ENCODE measurements around the gene REG4.
"Not testable (repeated sequence)": the region's sequence is repeated elsewhere in the genome, so short reads cannot be mapped to it uniquely, and the experiment has no call there.

The REG4 gene

GRCh38 chr1:119829625-119830024 is 18.4 kb upstream of the REG4 start:
- no peaks in the 10 kb centered on the region for H3K4me1 ChIP-seq (ENCODE audit: control insufficient read depth, insufficient read depth, low read length)
- no peaks in the 10 kb centered on the region for H3K27me3 ChIP-seq (ENCODE audit: control insufficient read depth, insufficient read depth, low read length)
- H3K9ac ChIP-seq (ENCODE audit: low read length) = no peak overlapping the region
- H3K9me3 ChIP-seq (ENCODE audit: control insufficient read depth, insufficient read depth, low read depth, low read length) = no peaks in the 10 kb centered on the region
- no peak overlapping the region for H3K27ac ChIP-seq (ENCODE audit: low read depth, low read length)
- H3K4me3 ChIP-seq (ENCODE audit: low read depth, low read length) = no peak overlapping the region
- H3K36me3 ChIP-seq (ENCODE audit: control insufficient read depth, insufficient read depth, low read length) = no peaks in the 10 kb centered on the region

GRCh38 chr1:119829006-119829405 is 17.7 kb upstream of the REG4 start:
- not testable (repeated sequence) for H3K9me3 ChIP-seq (ENCODE audit: control insufficient read depth, insufficient read depth, low read depth, low read length); H3K27me3 ChIP-seq (ENCODE audit: control insufficient read depth, insufficient read depth, low read length); H3K36me3 ChIP-seq (ENCODE audit: control insufficient read depth, insufficient read depth, low read length); H3K4me3 ChIP-seq (ENCODE audit: low read depth, low read length); H3K27ac ChIP-seq (ENCODE audit: low read depth, low read length); H3K9ac ChIP-seq (ENCODE audit: low read length); H3K4me1 ChIP-seq (ENCODE audit: control insufficient read depth, insufficient read depth, low read length)

GRCh38 chr1:119828266-119828665 is 17.0 kb upstream of the REG4 start:
- no peaks in the 10 kb centered on the region for H3K9me3 ChIP-seq (ENCODE audit: control insufficient read depth, insufficient read depth, low read depth, low read length)
- no peaks in the 10 kb centered on the region for H3K36me3 ChIP-seq (ENCODE audit: control insufficient read depth, insufficient read depth, low read length)
- H3K4me1 ChIP-seq (ENCODE audit: control insufficient read depth, insufficient read depth, low read length) = no peaks in the 10 kb centered on the region
- H3K4me3 ChIP-seq (ENCODE audit: low read depth, low read length) = no peak overlapping the region
- no peak overlapping the region for H3K9ac ChIP-seq (ENCODE audit: low read length)
- H3K27ac ChIP-seq (ENCODE audit: low read depth, low read length) = no peak overlapping the region
- no peaks in the 10 kb centered on the region for H3K27me3 ChIP-seq (ENCODE audit: control insufficient read depth, insufficient read depth, low read length)

GRCh38 chr1:119827010-119827409 is 15.8 kb upstream of the REG4 start:
- H3K4me3 ChIP-seq (ENCODE audit: low read depth, low read length) = no peak overlapping the region
- H3K9ac ChIP-seq (ENCODE audit: low read length) = no peak overlapping the region
- 0 out of 2 replicates have a peak, but pooled peaks cover 1% of the 10 kb centered on the region for H3K27me3 ChIP-seq (ENCODE audit: control insufficient read depth, insufficient read depth, low read length)
- H3K36me3 ChIP-seq (ENCODE audit: control insufficient read depth, insufficient read depth, low read length) = no peaks in the 10 kb centered on the region
- no peak overlapping the region for H3K27ac ChIP-seq (ENCODE audit: low read depth, low read length)
- no peaks in the 10 kb centered on the region for H3K9me3 ChIP-seq (ENCODE audit: control insufficient read depth, insufficient read depth, low read depth, low read length)
- no peaks in the 10 kb centered on the region for H3K4me1 ChIP-seq (ENCODE audit: control insufficient read depth, insufficient read depth, low read length)

GRCh38 chr1:119822406-119822805 is 11.1 kb upstream of the REG4 start:
- Histone ChIP-seq H3K9me3 (ENCODE audit: control insufficient read depth, insufficient read depth, low read depth, low read length) (no peaks in the 10 kb centered on the region), H3K9ac (ENCODE audit: low read length) (no peak overlapping the region), H3K4me1 (ENCODE audit: control insufficient read depth, insufficient read depth, low read length) (no peaks in the 10 kb centered on the region), H3K36me3 (ENCODE audit: control insufficient read depth, insufficient read depth, low read length) (no peaks in the 10 kb centered on the region), H3K27me3 (ENCODE audit: control insufficient read depth, insufficient read depth, low read length) (0 out of 2 replicates have a peak, but pooled peaks cover 4% of the 10 kb centered on the region), H3K27ac (ENCODE audit: low read depth, low read length) (no peak overlapping the region), H3K4me3 (ENCODE audit: low read depth, low read length) (no peak overlapping the region)

- Histone ChIP-seq H3K27ac (ENCODE audit: low read depth, low read length) (no peak overlapping the region), H3K27me3 (ENCODE audit: control insufficient read depth, insufficient read depth, low read length) (0 out of 2 replicates have a peak, but pooled peaks cover 4% of the 10 kb centered on the region), H3K4me3 (ENCODE audit: low read depth, low read length) (no peak overlapping the region), H3K9ac (ENCODE audit: low read length) (no peak overlapping the region), H3K4me1 (ENCODE audit: control insufficient read depth, insufficient read depth, low read length) (no peaks in the 10 kb centered on the region), H3K9me3 (ENCODE audit: control insufficient read depth, insufficient read depth, low read depth, low read length) (no peaks in the 10 kb centered on the region), H3K36me3 (ENCODE audit: control insufficient read depth, insufficient read depth, low read length) (no peaks in the 10 kb centered on the region)
Measured at GRCh38 chr1:119818181-119818580, 6.9 kb upstream of the REG4 start.

- Histone ChIP-seq H3K27ac (ENCODE audit: low read depth, low read length) (no peak overlapping the region), H3K9me3 (ENCODE audit: control insufficient read depth, insufficient read depth, low read depth, low read length) (no peaks in the 10 kb centered on the region), H3K27me3 (ENCODE audit: control insufficient read depth, insufficient read depth, low read length) (no peaks in the 10 kb centered on the region), H3K36me3 (ENCODE audit: control insufficient read depth, insufficient read depth, low read length) (no peaks in the 10 kb centered on the region), H3K9ac (ENCODE audit: low read length) (no peak overlapping the region), H3K4me3 (ENCODE audit: low read depth, low read length) (no peak overlapping the region), H3K4me1 (ENCODE audit: control insufficient read depth, insufficient read depth, low read length) (no peaks in the 10 kb centered on the region)
Measured at GRCh38 chr1:119816407-119816806, 5.1 kb upstream of the REG4 start.

GRCh38 chr1:119815928-119816327 is 4.7 kb upstream of the REG4 start:
- Histone ChIP-seq H3K4me1 (ENCODE audit: control insufficient read depth, insufficient read depth, low read length) (no peaks in the 10 kb centered on the region), H3K9me3 (ENCODE audit: control insufficient read depth, insufficient read depth, low read depth, low read length) (no peaks in the 10 kb centered on the region), H3K36me3 (ENCODE audit: control insufficient read depth, insufficient read depth, low read length) (no peaks in the 10 kb centered on the region), H3K27me3 (ENCODE audit: control insufficient read depth, insufficient read depth, low read length) (no peaks in the 10 kb centered on the region), H3K27ac (ENCODE audit: low read depth, low read length) (no peak overlapping the region), H3K4me3 (ENCODE audit: low read depth, low read length) (no peak overlapping the region), H3K9ac (ENCODE audit: low read length) (no peak overlapping the region)

- Histone ChIP-seq H3K9me3 (ENCODE audit: control insufficient read depth, insufficient read depth, low read depth, low read length) (no peaks in the 10 kb centered on the region), H3K4me1 (ENCODE audit: control insufficient read depth, insufficient read depth, low read length) (no peaks in the 10 kb centered on the region), H3K36me3 (ENCODE audit: control insufficient read depth, insufficient read depth, low read length) (no peaks in the 10 kb centered on the region), H3K27ac (ENCODE audit: low read depth, low read length) (no peak overlapping the region), H3K27me3 (ENCODE audit: control insufficient read depth, insufficient read depth, low read length) (no peaks in the 10 kb centered on the region), H3K9ac (ENCODE audit: low read length) (no peak overlapping the region), H3K4me3 (ENCODE audit: low read depth, low read length) (no peak overlapping the region)
Measured at GRCh38 chr1:119815361-119815760, 4.1 kb upstream of the REG4 start.

GRCh38 chr1:119814288-119814687 is 3.0 kb upstream of the REG4 start:
- H3K9me3 ChIP-seq (ENCODE audit: control insufficient read depth, insufficient read depth, low read depth, low read length) = no peaks in the 10 kb centered on the region
- no peaks in the 10 kb centered on the region for H3K36me3 ChIP-seq (ENCODE audit: control insufficient read depth, insufficient read depth, low read length)
- H3K9ac ChIP-seq (ENCODE audit: low read length) = no peak overlapping the region
- no peaks in the 10 kb centered on the region for H3K27me3 ChIP-seq (ENCODE audit: control insufficient read depth, insufficient read depth, low read length)
- no peaks in the 10 kb centered on the region for H3K4me1 ChIP-seq (ENCODE audit: control insufficient read depth, insufficient read depth, low read length)
- no peak overlapping the region for H3K4me3 ChIP-seq (ENCODE audit: low read depth, low read length)
- H3K27ac ChIP-seq (ENCODE audit: low read depth, low read length) = no peak overlapping the region

GRCh38 chr1:119811985-119812557 is 811 bp upstream of the REG4 start:
- H3K36me3 ChIP-seq (ENCODE audit: control insufficient read depth, insufficient read depth, low read length) = no peaks in the 10 kb centered on the region

More at GRCh38 chr1:119811985-119812557, 811 bp upstream of the REG4 start:
- Histone ChIP-seq H3K27me3 (ENCODE audit: control insufficient read depth, insufficient read depth, low read length) (peaks cover 8% of the 10 kb centered on the region; the same call in 1 of the 2 replicates), H3K9me3 (ENCODE audit: control insufficient read depth, insufficient read depth, low read depth, low read length) (no peaks in the 10 kb centered on the region), H3K27ac (ENCODE audit: low read depth, low read length) (no peak overlapping the region), H3K4me3 (ENCODE audit: low read depth, low read length) (no peak overlapping the region), H3K4me1 (ENCODE audit: control insufficient read depth, insufficient read depth, low read length) (no peaks in the 10 kb centered on the region), H3K9ac (ENCODE audit: low read length) (no peak overlapping the region)
